LNCaP clone FGC (cell line): Measurements from ENCODE around the gene MCTP1.

ENCODE experiments used
- DNase-seq: peaks from one replicate; pipeline ENCODE4 v3.0.0-alpha.2; 2011; ENCODE audit warnings: low read depth
- H3K4me3 ChIP-seq: 2 replicates; pipeline ENCODE4 v1.5.1; 2011; ENCODE audit warnings: mild to moderate bottlenecking, low read depth, low read length, control low read depth
- CTCF ChIP-seq: IDR thresholded peaks from 2 replicates; pipeline ENCODE4 v1.5.1; 2012; ENCODE audit warnings: mild to moderate bottlenecking; ENCODE audit not compliant: control insufficient read depth, insufficient read depth; ENCODE audit errors: extremely low read depth

Gene MCTP1

GRCh38 chr5:95280401-95281095 is 4.3 kb downstream of the MCTP1 start:
- H3K4me3 ChIP-seq, result no peak overlapping the region
- DNase-seq, result no peak
- no peak for TF ChIP-seq CTCF

DNA sequence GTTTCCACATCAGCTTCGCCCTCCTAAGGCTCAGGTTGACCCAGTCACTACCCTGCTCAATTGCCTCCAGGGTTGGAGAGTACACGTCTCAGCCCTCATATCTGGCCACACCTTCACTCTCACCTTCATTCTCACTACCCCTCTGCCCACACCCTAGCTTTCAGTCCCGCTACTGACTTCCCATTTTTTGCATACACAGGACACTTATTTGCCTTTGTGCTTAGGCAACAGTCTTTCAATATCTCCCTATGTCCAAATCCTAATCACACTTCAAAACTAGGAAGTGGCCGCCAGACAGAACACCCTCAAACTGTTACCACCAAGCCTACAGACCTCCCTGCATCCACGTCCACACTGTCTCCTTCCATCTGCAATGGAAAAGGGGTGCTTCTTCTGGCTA is 10.9 kb downstream of the MCTP1 start:
- no peak overlapping the region for H3K4me3 ChIP-seq
- no peak for DNase-seq
- TF ChIP-seq CTCF, result no peak

- H3K4me3 ChIP-seq, result no peak overlapping the region
- TF ChIP-seq CTCF, result no peak
- no peak for DNase-seq
Observed at GRCh38 chr5:95272316-95272929, 12.5 kb downstream of the MCTP1 start.

DNA sequence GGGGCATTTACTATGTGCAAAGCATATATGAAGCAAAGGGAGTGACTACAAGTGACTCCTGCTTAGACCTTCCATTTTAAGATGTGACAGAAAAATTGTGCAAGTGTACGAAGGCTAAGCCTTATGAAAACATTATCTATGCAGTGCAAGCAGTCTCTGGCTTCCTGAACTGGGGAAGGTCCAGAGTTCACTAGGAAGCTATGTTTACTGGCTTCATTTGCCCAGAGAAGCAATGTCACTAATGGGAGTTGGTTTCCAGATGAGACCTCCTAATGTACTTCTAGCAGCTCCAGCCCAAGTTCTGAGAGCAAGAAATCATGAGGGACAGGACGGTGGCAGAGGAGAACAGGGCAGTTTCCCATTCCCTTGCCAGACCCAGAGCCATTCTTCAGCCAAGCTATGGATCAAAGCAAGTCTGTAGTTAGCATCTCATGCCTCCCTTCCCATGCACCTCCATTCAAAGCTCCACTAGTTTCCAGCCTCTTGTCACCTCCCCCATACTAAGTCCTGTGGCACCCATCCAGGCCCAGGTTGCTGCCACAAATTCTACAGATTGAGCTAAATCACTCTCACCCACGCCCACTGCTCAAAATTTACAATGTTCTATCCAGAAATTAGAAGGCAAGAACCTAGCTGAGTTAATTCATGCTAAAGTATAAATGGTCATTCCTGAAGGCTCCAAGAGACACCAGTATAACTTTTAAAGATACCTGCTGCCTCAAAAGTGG is 21.8 kb downstream of the MCTP1 start:
- no peak for TF ChIP-seq CTCF
- H3K4me3 ChIP-seq, result no peak overlapping the region
- no peak for DNase-seq

GRCh38 chr5:95261437-95262175 is 23.3 kb downstream of the MCTP1 start:
- no peak overlapping the region for H3K4me3 ChIP-seq
- TF ChIP-seq CTCF, result peak; percentile 69
- peak; percentile 21 for DNase-seq

DNA sequence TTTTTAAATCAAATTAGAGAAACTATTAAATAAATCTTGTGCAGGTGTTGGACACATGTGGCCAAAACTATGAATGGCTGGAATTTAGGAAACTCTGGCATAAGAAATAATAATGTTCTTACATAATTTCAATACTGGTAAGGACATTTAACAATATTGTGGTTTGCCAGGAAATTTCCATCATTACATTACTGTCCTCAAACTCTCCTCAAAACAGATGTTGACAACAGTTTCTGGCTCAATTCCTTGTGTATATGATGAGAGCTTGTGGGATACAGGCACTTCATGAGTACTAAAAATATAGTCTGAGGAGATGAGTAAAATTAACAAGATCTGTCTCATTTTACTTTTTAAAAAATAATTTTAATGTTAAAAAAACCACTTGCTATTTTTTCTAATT is 27.9 kb downstream of the MCTP1 start:
- TF ChIP-seq CTCF, result no peak
- no peak overlapping the region for H3K4me3 ChIP-seq
- no peak for DNase-seq
